Mesendoderm (in vitro differentiated cells): ENCODE data around the gene DSPP. TPM values are rescaled to one million over a fixed set of nuclear protein-coding genes. Genes with fewer than 3 reads are reported as not detected.

Experiments used
- DNase-seq: peaks from one replicate; pipeline ENCODE4 v3.0.0; 2013
- H2AK5ac ChIP-seq: 2 replicates; pipeline ENCODE4 v1.6.1; 2013; ENCODE audit warnings: low read length, inconsistent platforms
- H2BK120ac ChIP-seq: 2 replicates; pipeline ENCODE4 v1.6.1; 2013; ENCODE audit warnings: low read depth, mild to moderate bottlenecking, low read length, moderate library complexity, mixed read lengths
- H2BK15ac ChIP-seq: replicated peaks from 2 replicates; pipeline ENCODE4 v1.6.1; 2013; ENCODE audit warnings: low read depth, mild to moderate bottlenecking, moderate library complexity
- H2BK5ac ChIP-seq: 2 replicates; pipeline ENCODE4 v1.6.1; 2013; ENCODE audit warnings: low read length, inconsistent platforms
- H3K18ac ChIP-seq: 2 replicates; pipeline ENCODE4 v1.6.1; 2013; ENCODE audit warnings: mild to moderate bottlenecking, low read length, mixed read lengths
- H3K23ac ChIP-seq: one replicate; pipeline ENCODE4 v1.6.1; 2013; ENCODE audit warnings: low read length
- H3K27ac ChIP-seq: 2 replicates; pipeline ENCODE4 v1.5.1; 2013; ENCODE audit warnings: low read depth, mild to moderate bottlenecking, inconsistent platforms, low read length, moderate library complexity
- H3K27me3 ChIP-seq: 2 replicates; pipeline ENCODE4 v1.6.1; 2013; ENCODE audit warnings: low read length, control low read depth, mild to moderate bottlenecking, inconsistent platforms; ENCODE audit not compliant: insufficient read depth, poor library complexity
- H3K36me3 ChIP-seq: 2 replicates; pipeline ENCODE4 v1.6.1; 2013; ENCODE audit warnings: low read length, inconsistent platforms; ENCODE audit not compliant: control insufficient read depth, insufficient read depth
- H3K4ac ChIP-seq: one replicate; pipeline ENCODE4 v1.6.1; 2013; ENCODE audit warnings: low read depth, mild to moderate bottlenecking, low read length, moderate library complexity
- H3K4me1 ChIP-seq: 2 replicates; pipeline ENCODE4 v1.6.1; 2013; ENCODE audit warnings: low read depth, low read length, inconsistent platforms; ENCODE audit not compliant: control insufficient read depth
- H3K4me2 ChIP-seq: 2 replicates; pipeline ENCODE4 v1.6.1; 2013; ENCODE audit warnings: low read length
- H3K4me3 ChIP-seq: 2 replicates; pipeline ENCODE4 v1.5.1; 2013; ENCODE audit warnings: mild to moderate bottlenecking, low read length
- H3K56ac ChIP-seq: one replicate; pipeline ENCODE4 v1.6.1; 2013; ENCODE audit warnings: low read length
- H3K79me1 ChIP-seq: 2 replicates; pipeline ENCODE4 v1.6.1; 2013; ENCODE audit warnings: low read length, inconsistent platforms
- H3K79me2 ChIP-seq: 2 replicates; pipeline ENCODE4 v1.6.1; 2013; ENCODE audit warnings: mild to moderate bottlenecking, low read length; ENCODE audit not compliant: control insufficient read depth, insufficient read depth
- H3K9ac ChIP-seq: 2 replicates; pipeline ENCODE4 v1.6.1; 2013; ENCODE audit warnings: low read length, inconsistent platforms
- H4K5ac ChIP-seq: one replicate; pipeline ENCODE4 v1.6.1; 2013; ENCODE audit warnings: low read length
- H4K8ac ChIP-seq: one replicate; pipeline ENCODE4 v1.6.1; 2013; ENCODE audit warnings: low read depth, mild to moderate bottlenecking, control low read depth, low read length, moderate library complexity
- WGBS: extraction: QIAGEN DNeasy Blood & Tissue Kit; methylation state at CpG from one replicate; pipeline ENCODE4 v1.1.7; 2013; ENCODE audit warnings: low lambda C conversion rate, missing lambda C conversion rate; ENCODE audit not compliant: insufficient coverage; ENCODE audit errors: extremely low coverage; 5-methylcytosine and 5-hydroxymethylcytosine counted together
- polyA plus RNA-seq, 2 experiments: library from polyadenylated mRNA; stranded (reverse); fragments of 200-250 nt; gene quantifications; one replicate each; pipeline ENCODE4 v1.2.3, GENCODE V29; 2013

Gene DSPP
- not detected for polyA plus RNA-seq (2013, experiment 1 of 2)
- not detected for polyA plus RNA-seq (2013, experiment 2 of 2)

GRCh38 chr4:87608229-87608628, at the start of gene DSPP:
DSPP (plus strand) TSS chr4:87608529; CDS start chr4:87610909, 2,380 bp downstream.
- H4K5ac ChIP-seq: no peak within 1 kb of the TSS
- no CpG with 5 or more reads among the region's 4 CpGs for WGBS

GRCh38 chr4:87559090-87559837, 49.1 kb upstream of the DSPP start:
- Histone ChIP-seq H3K23ac (no peak overlapping the region), H2BK15ac (no peak overlapping the region), H4K8ac (no peak overlapping the region), H3K79me2 (no peaks in the 10 kb centered on the region), H3K4me1 (peaks cover 2% of the 10 kb centered on the region), H3K56ac (peak overlapping the region; percentile 37), H2BK5ac (no peak overlapping the region), H3K36me3 (no peaks in the 10 kb centered on the region), H3K27ac (no peak overlapping the region), H3K4me2 (no peak overlapping the region), H2BK120ac (no peak overlapping the region), H3K79me1 (no peaks in the 10 kb centered on the region), H2AK5ac (no peak overlapping the region), H3K4ac (no peak overlapping the region), H3K4me3 (no peak overlapping the region), H4K5ac (no peak overlapping the region), H3K9ac (no peak overlapping the region), H3K27me3 (no peaks in the 10 kb centered on the region), H3K18ac (no peak overlapping the region)
- WGBS: no CpG with 5 or more reads among the region's 8 CpGs
- peak; percentile 78 for DNase-seq

More at GRCh38 chr4:87608229-87608628, at the start of gene DSPP:
- Histone ChIP-seq H3K27me3 (no peaks in the 10 kb centered on the region), H3K27ac (no peak within 1 kb of the TSS), H2BK15ac (no peak within 1 kb of the TSS), H3K56ac (no peak within 1 kb of the TSS), H3K79me1 (no peaks in the 10 kb centered on the region), H4K8ac (no peak within 1 kb of the TSS), H3K4me1 (no peaks in the 10 kb centered on the region), H3K18ac (no peak within 1 kb of the TSS), H3K36me3 (no peaks in the 10 kb centered on the region), H3K9ac (no peak within 1 kb of the TSS), H3K4ac (no peak within 1 kb of the TSS), H3K4me2 (no peak within 1 kb of the TSS), H2AK5ac (no peak within 1 kb of the TSS), H3K4me3 (no peak within 1 kb of the TSS), H2BK120ac (no peak within 1 kb of the TSS), H3K79me2 (no peaks in the 10 kb centered on the region), H2BK5ac (no peak within 1 kb of the TSS), H3K23ac (no peak within 1 kb of the TSS)
- no peak for DNase-seq

DNA sequence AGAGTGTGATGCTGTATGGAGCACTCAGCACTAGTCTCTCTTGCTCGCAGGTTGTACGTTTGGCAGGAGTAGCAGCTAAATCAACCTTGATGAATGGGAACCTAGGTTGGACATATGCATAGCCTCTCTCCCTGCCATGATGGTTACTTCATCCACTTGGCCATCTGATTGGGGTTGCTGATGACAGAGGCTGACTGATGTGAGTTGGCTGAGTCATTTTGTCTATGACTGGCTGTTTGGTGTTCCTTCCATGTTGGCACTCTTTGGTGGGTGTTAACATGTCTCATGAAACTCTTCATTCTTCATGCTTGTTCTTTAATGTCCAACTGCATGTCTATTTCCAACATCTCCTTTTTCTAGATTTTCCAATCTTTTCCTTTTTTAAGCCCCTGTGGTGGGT, 47.5 kb upstream of the DSPP start:
- DNase-seq: no peak
- H4K8ac ChIP-seq: no peak overlapping the region
- peaks cover 2% of the 10 kb centered on the region for H3K4me1 ChIP-seq
- H3K4ac ChIP-seq: no peak overlapping the region
- H3K23ac ChIP-seq: no peak overlapping the region
- H3K9ac ChIP-seq: no peak overlapping the region
- no peak overlapping the region for H4K5ac ChIP-seq
- H3K79me2 ChIP-seq: no peaks in the 10 kb centered on the region
- H3K4me3 ChIP-seq: no peak overlapping the region
- no peaks in the 10 kb centered on the region for H3K36me3 ChIP-seq
- H2BK120ac ChIP-seq: no peak overlapping the region
- no peak overlapping the region for H3K4me2 ChIP-seq
- no peaks in the 10 kb centered on the region for H3K27me3 ChIP-seq
- H3K56ac ChIP-seq: no peak overlapping the region
- H2BK15ac ChIP-seq: no peak overlapping the region
- H2BK5ac ChIP-seq: no peak overlapping the region
- no CpG with 5 or more reads among the region's 2 CpGs for WGBS
- no peaks in the 10 kb centered on the region for H3K79me1 ChIP-seq
- no peak overlapping the region for H3K27ac ChIP-seq
- H2AK5ac ChIP-seq: no peak overlapping the region
- no peak overlapping the region for H3K18ac ChIP-seq

- Histone ChIP-seq H3K23ac (no peak overlapping the region), H3K56ac (no peak overlapping the region), H3K27me3 (no peaks in the 10 kb centered on the region), H3K27ac (no peak overlapping the region), H3K79me2 (no peaks in the 10 kb centered on the region), H3K4ac (no peak overlapping the region), H3K4me3 (no peak overlapping the region), H2BK15ac (no peak overlapping the region), H4K5ac (no peak overlapping the region), H3K4me2 (no peak overlapping the region), H3K9ac (no peak overlapping the region), H4K8ac (no peak overlapping the region), H3K79me1 (no peaks in the 10 kb centered on the region), H3K4me1 (no peaks in the 10 kb centered on the region), H3K36me3 (no peaks in the 10 kb centered on the region), H3K18ac (no peak overlapping the region), H2BK5ac (no peak overlapping the region), H2AK5ac (no peak overlapping the region), H2BK120ac (no peak overlapping the region)
- no peak for DNase-seq
- 100% methylated on average over 1 of the region's 4 CpGs for WGBS
These were observed 42.6 kb upstream of the DSPP start for GRCh38 chr4:87565746-87566145.

- Histone ChIP-seq H3K4me3 (no peak overlapping the region), H2BK5ac (no peak overlapping the region), H3K27ac (no peak overlapping the region), H3K9ac (no peak overlapping the region), H3K4me2 (no peak overlapping the region), H3K79me1 (no peaks in the 10 kb centered on the region), H2BK120ac (no peak overlapping the region), H3K4me1 (no peaks in the 10 kb centered on the region), H4K5ac (no peak overlapping the region), H4K8ac (no peak overlapping the region), H3K18ac (no peak overlapping the region), H3K36me3 (no peaks in the 10 kb centered on the region), H3K79me2 (no peaks in the 10 kb centered on the region), H2BK15ac (no peak overlapping the region), H3K23ac (no peak overlapping the region), H3K4ac (no peak overlapping the region), H3K56ac (no peak overlapping the region), H3K27me3 (no peaks in the 10 kb centered on the region), H2AK5ac (no peak overlapping the region)
- WGBS: no CpG with 5 or more reads among the region's 2 CpGs
- no peak for DNase-seq
These were observed 42.1 kb upstream of the DSPP start for GRCh38 chr4:87566276-87566675.

- Histone ChIP-seq H2BK5ac (no peak overlapping the region), H3K23ac (no peak overlapping the region), H3K79me2 (no peaks in the 10 kb centered on the region), H3K27ac (no peak overlapping the region), H2BK15ac (no peak overlapping the region), H3K18ac (no peak overlapping the region), H3K56ac (no peak overlapping the region), H3K9ac (no peak overlapping the region), H3K4me1 (no peaks in the 10 kb centered on the region), H2BK120ac (no peak overlapping the region), H4K8ac (no peak overlapping the region), H3K36me3 (no peaks in the 10 kb centered on the region), H3K4ac (no peak overlapping the region), H3K79me1 (no peaks in the 10 kb centered on the region), H2AK5ac (no peak overlapping the region), H3K27me3 (no peaks in the 10 kb centered on the region), H4K5ac (no peak overlapping the region), H3K4me3 (no peak overlapping the region), H3K4me2 (no peak overlapping the region)
- no CpG with 5 or more reads among the region's 2 CpGs for WGBS
- no peak for DNase-seq
These were observed 41.1 kb upstream of the DSPP start for GRCh38 chr4:87567191-87567590.
